Prostate gland (tissue), 2 donors: ENCODE results near the gene SEC14L1.

Source experiments
- CTCF ChIP-seq, 4 experiments: fragments of 200-600 bp in 2 of 4; fragments of 450-650 bp in 2 of 4; sonication (generic) in 2 of 4; IDR thresholded peaks; 1 replicate in 3 of 4; 2 replicates in 1 of 4; pipeline ENCODE4 v1.5.1; 2016 to 2019; ENCODE audit warnings: antibody characterized with exemption in 4 of 4, mild to moderate bottlenecking in 2 of 4, moderate library complexity in 2 of 4
- POLR2A ChIP-seq: fragments of 450-650 bp; IDR thresholded peaks from one replicate; pipeline ENCODE4 v1.6.1; 2016; ENCODE audit warnings: antibody characterized with exemption, mild to moderate bottlenecking

GRCh38 chr17:77174928-77175661, 34.3 kb downstream of the SEC14L1 start:
- no peak for TF ChIP-seq POLR2A
- no peak for TF ChIP-seq CTCF (IDR thresholded peaks at IDR 0.05)
